Sigmoid colon (tissue), 7 donors: ENCODE data around the gene ZNF451. TPM values are rescaled to one million over a fixed set of nuclear protein-coding genes. Genes with fewer than 3 reads are reported as not detected.

Experiments used
- DNase-seq: peaks from one replicate; pipeline ENCODE4 v3.0.0-alpha.2; 2019
- H3K27ac ChIP-seq, 4 donors: fragments of 200-600 bp; sonication (generic); one replicate each; pipeline ENCODE4 v1.5.1; 2016 to 2019; ENCODE audit warnings: mild to moderate bottlenecking in 1 of 4
- H3K27me3 ChIP-seq, 3 donors: fragments of 200-600 bp; sonication (generic); one replicate each; pipeline ENCODE4 v1.5.1; 2019; ENCODE audit warnings: mild to moderate bottlenecking in 1 of 3
- H3K36me3 ChIP-seq, 4 donors: fragments of 200-600 bp; sonication (generic); one replicate each; pipeline ENCODE4 v1.5.1; 2016 to 2019
- H3K4me1 ChIP-seq, 4 donors: fragments of 200-600 bp; sonication (generic); one replicate each; pipeline ENCODE4 v1.5.1; 2017 to 2019
- H3K4me3 ChIP-seq, 4 donors: fragments of 200-600 bp; sonication (generic); one replicate each; pipeline ENCODE4 v1.5.1; 2017 to 2019; ENCODE audit warnings: mild to moderate bottlenecking in 2 of 4, moderate library complexity in 1 of 4
- H3K9me3 ChIP-seq, 4 donors: fragments of 200-600 bp in 3 of 4; sonication (generic) in 3 of 4; one replicate each; pipeline versions ENCODE4 v1.5.1 to v1.6.1; 2013 to 2019
- CTCF ChIP-seq, 4 experiments: fragments of 450-650 bp in 3 of 4; fragments of 200-600 bp in 1 of 4; IDR thresholded peaks; one replicate each; pipeline ENCODE4 v1.5.1; 2016 to 2019; ENCODE audit warnings: antibody characterized with exemption in 4 of 4, mild to moderate bottlenecking in 3 of 4, moderate library complexity in 2 of 4
- EP300 ChIP-seq, 4 donors: sonication (generic); formaldehyde crosslinking; IDR thresholded peaks; one replicate each; pipeline ENCODE4 v1.6.1; 2017; ENCODE audit warnings: antibody characterized with exemption in 4 of 4
- POLR2A ChIP-seq, 2 donors: fragments of 450-650 bp; IDR thresholded peaks; one replicate each; pipeline ENCODE4 v1.6.1; 2016; ENCODE audit warnings: antibody characterized with exemption in 2 of 2, mild to moderate bottlenecking in 2 of 2, moderate library complexity in 2 of 2
- POLR2AphosphoS5 ChIP-seq, 4 donors: sonication (generic); formaldehyde crosslinking; IDR thresholded peaks; one replicate each; pipeline ENCODE4 v1.6.1; 2017; ENCODE audit warnings: antibody characterized with exemption in 4 of 4
- WGBS, 2 donors: extraction: QIAGEN DNeasy Blood & Tissue Kit; methylation state at CpG; one replicate each; pipeline ENCODE4 v1.1.7; 2013; 5-methylcytosine and 5-hydroxymethylcytosine counted together
- intact Hi-C: fragments of 100-400 bp; cut with DNase I; formaldehyde crosslinking; loops from one replicate; pipeline ENCODE4 v1.15.1; 2023
- polyA plus RNA-seq, 3 donors: library from polyadenylated mRNA; stranded (reverse); fragments of 200-250 nt; gene quantifications; one replicate each; pipeline ENCODE4 v1.2.3, GENCODE V29; 2013
- total RNA-seq, 4 donors: library from RNA; depleted of rRNA; stranded (reverse); fragments of >200 nt; gene quantifications; one replicate each; pipeline ENCODE4 v1.1.0, GENCODE V29; 2016
- donor health status: healthy with polysubstance abuse.
- donor health status: Bipolar disorder and iron deficiency.
- donor health status: healthy.

Gene ZNF451
- total and polyA plus RNA-seq, 7 donors = 4.2 to 70.1 (median 56.6) TPM

GRCh38 chr6:57173056-57173885, 83.3 kb downstream of the ZNF451 start:
- no peak for DNase-seq
- Histone ChIP-seq H3K4me3 (peak overlapping the region; percentile 65 to 88 (median 74)), H3K27ac (peak overlapping the region; percentile 89 to 99 (median 92)), H3K27me3 (no peaks in the 10 kb centered on the region), H3K4me1 (peaks cover 0 to 42% (median 36%) of the 10 kb centered on the region in 4 donors), H3K36me3 (peaks cover 0 to 13% (median 0%) of the 10 kb centered on the region in 4 donors), H3K9me3 (no peaks in the 10 kb centered on the region)
- intact Hi-C loops = loop anchor here (2.0 to 5.0 kb wide), 4 partner anchors 48 to 271 kb away; partner anchors contain the start of gene ZNF451
- 2 to 10% methylated on average over 19 of the region's 19 CpGs for WGBS, 2 donors
- TF ChIP-seq CTCF (IDR thresholded peaks at IDR 0.05) (no peak), EP300 (IDR thresholded peaks at IDR 0.05) (peak in 1 of 4 donors; percentile 8), POLR2AphosphoS5 (IDR thresholded peaks at IDR 0.05) (peak in 1 of 4 donors; percentile 7)

GRCh38 chr6:57173886-57174510, 84.0 kb downstream of the ZNF451 start:
- peak overlapping the region; percentile 65 to 88 (median 74) for H3K4me3 ChIP-seq
- no peaks in the 10 kb centered on the region for H3K9me3 ChIP-seq
- DNase-seq = no peak
- H3K27ac ChIP-seq = peak overlapping the region; percentile 89 to 99 (median 92)
- 69 to 70% methylated on average over 5 of the region's 5 CpGs for WGBS, 2 donors
- H3K4me1 ChIP-seq = peaks cover 0 to 49% (median 43%) of the 10 kb centered on the region in 4 donors
- H3K36me3 ChIP-seq = peaks cover 0 to 6% (median 0%) of the 10 kb centered on the region in 4 donors
- TF ChIP-seq EP300 (IDR thresholded peaks at IDR 0.05) = no peak
- TF ChIP-seq POLR2AphosphoS5 (IDR thresholded peaks at IDR 0.05) = peak; percentile 75 to 89 (median 82)
- no peak for TF ChIP-seq CTCF (IDR thresholded peaks at IDR 0.05)
- TF ChIP-seq POLR2A (IDR thresholded peaks at IDR 0.05) = peak in 1 of 2 donors; percentile 37
- intact Hi-C loops = loop anchor here (2.0 to 5.0 kb wide), 4 partner anchors 47 to 272 kb away; partner anchors contain the start of gene ZNF451
- H3K27me3 ChIP-seq = no peaks in the 10 kb centered on the region

- WGBS, 2 donors = 91 to 93% methylated on average over 3 of the region's 3 CpGs
- intact Hi-C loops = loop anchor here (5.0 kb wide), 2 partner anchors 82 to 272 kb away; partner anchors contain the start of gene ZNF451
Observed at GRCh38 chr6:57174511-57174907, 84.5 kb downstream of the ZNF451 start.

More at GRCh38 chr6:57174511-57174907, 84.5 kb downstream of the ZNF451 start:
- Histone ChIP-seq H3K4me3 (peak overlapping the region; percentile 65 to 88 (median 74)), H3K36me3 (peaks cover 0 to 6% (median 0%) of the 10 kb centered on the region in 4 donors), H3K4me1 (peaks cover 0 to 52% (median 47%) of the 10 kb centered on the region in 4 donors), H3K27me3 (no peaks in the 10 kb centered on the region), H3K9me3 (no peaks in the 10 kb centered on the region), H3K27ac (peak overlapping the region; percentile 89 to 99 (median 92))
- DNase-seq = no peak
- no peak for TF ChIP-seq CTCF (IDR thresholded peaks at IDR 0.05)
